Cardiac fibroblast (primary cell): ENCODE results near the gene ALS2.

ENCODE experiments used
- DNase-seq, 2 donors: peaks; one replicate each; pipeline versions ENCODE4 v3.0.0 to v3.0.0-alpha.2; 2010; ENCODE audit warnings: low read depth in 2 of 2
- H3K4me3 ChIP-seq, 2 donors: replicated peaks in 1 of 2; 1 replicate in 1 of 2; 2 replicates in 1 of 2; pipeline ENCODE4 v1.5.1; 2011; ENCODE audit warnings: low read depth in 2 of 2, low read length in 2 of 2, mild to moderate bottlenecking in 2 of 2, moderate library complexity in 1 of 2
- CTCF ChIP-seq: IDR thresholded peaks from one replicate; pipeline ENCODE4 v1.5.1; 2011; ENCODE audit warnings: low read depth, mild to moderate bottlenecking, low read length, inconsistent platforms

The ALS2 gene

GRCh38 chr2:201735486-201735885 is 45.2 kb downstream of the ALS2 start:
- DNase-seq, result peak in 1 of 2 donors; percentile 12
- no peak for TF ChIP-seq CTCF
- no peak overlapping the region for H3K4me3 ChIP-seq

DNA sequence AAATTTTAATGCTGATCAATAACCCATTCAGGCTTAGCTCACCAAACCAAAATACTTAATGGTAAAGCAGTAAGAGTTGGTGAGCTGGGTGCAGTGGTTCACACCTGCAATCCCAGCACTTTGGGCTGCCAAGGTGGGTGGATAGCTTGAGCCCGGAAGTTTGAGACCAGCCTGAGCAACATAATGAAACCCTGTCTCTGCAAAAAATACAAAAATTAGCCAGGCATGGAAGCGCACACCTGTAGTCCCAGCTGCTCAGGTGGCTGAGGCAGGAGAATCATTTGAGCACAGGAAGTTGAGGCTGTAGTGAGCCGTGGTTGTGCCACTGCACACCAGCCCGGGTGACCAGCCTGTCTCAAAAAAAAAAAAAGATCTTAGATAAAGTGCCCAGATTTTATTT is 46.6 kb downstream of the ALS2 start:
- TF ChIP-seq CTCF, result no peak
- DNase-seq, result no peak
- no peak overlapping the region for H3K4me3 ChIP-seq

DNA sequence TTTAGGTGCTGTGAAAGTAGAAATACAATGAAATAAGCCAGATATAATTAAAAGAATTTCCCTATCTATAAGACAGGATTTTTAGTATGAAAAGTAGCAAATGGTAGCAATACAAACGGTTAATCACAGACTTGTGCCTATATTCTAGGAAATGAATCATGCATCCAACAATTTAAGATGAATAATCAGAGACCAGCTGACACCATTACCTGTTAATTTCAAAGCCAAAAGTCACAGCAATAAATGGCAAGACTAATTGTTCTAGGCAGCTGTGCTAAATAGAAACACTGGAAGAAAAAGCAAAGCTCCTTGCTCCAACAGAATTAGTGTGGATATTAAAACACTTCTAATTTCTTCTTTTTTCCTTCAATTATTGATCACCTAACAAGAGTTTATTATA is 47.2 kb downstream of the ALS2 start:
- H3K4me3 ChIP-seq, result no peak overlapping the region
- DNase-seq, result peak in 1 of 2 donors; percentile 17
- no peak for TF ChIP-seq CTCF

- H3K4me3 ChIP-seq, result no peak overlapping the region
- DNase-seq, result no peak
- no peak for TF ChIP-seq CTCF
Measured at GRCh38 chr2:201730651-201731285, 50.0 kb downstream of the ALS2 start.

- no peak for DNase-seq
- no peak for TF ChIP-seq CTCF
- H3K4me3 ChIP-seq, result no peak overlapping the region
Measured at GRCh38 chr2:201715459-201715858, 65.3 kb downstream of the ALS2 start.

DNA sequence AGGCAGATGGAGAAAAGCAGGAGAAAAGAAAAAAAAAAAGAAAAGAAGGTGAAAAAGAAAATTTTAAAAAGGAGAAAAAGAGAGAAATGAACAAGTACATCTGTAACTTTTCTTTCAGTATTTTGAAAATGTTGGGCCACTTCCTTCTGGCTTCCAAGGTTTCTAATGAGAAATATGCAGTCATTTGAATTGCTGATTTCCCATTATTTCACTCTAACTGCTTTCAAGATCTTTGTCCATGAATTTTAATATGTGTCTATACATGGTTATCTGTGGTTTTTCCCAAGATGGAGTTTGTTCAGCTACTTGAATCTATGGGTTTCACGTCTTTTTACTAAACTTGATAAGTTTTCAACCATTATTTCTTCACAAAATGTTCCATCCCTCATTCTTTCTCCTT is 68.0 kb downstream of the ALS2 start:
- no peak for TF ChIP-seq CTCF
- no peak for DNase-seq
- no peak overlapping the region for H3K4me3 ChIP-seq

DNA sequence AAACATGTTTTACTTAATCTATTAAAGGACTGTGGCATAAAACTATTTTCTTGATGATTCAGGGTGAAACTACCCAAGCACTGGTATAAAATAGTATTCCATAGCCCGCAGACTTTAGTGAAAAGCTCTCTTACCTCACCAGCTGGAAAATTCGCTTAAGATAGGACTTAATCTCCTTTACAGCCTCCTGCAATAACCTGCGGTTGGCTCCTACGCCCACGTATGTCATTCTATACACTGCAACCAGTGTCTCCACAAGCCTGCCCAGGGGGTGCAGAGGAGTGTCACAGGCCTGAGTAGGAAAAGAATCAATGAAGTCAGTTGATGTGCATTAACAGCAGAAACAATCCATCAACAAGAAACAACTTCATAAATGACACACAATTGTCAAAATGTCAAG is 71.0 kb downstream of the ALS2 start:
- no peak for DNase-seq
- no peak overlapping the region for H3K4me3 ChIP-seq
- no peak for TF ChIP-seq CTCF
